Gastrocnemius medialis (tissue), 4 donors: Measurements from ENCODE around the gene VARS1.

Source experiments
- CTCF ChIP-seq, 5 experiments: fragments of 450-650 bp in 3 of 5; fragments of 200-600 bp in 2 of 5; sonication (generic) in 2 of 5; IDR thresholded peaks in 4 of 5; conservative IDR thresholded peaks in 1 of 5; 1 replicate in 4 of 5; 2 replicates in 1 of 5; pipeline ENCODE4 v1.5.1; 2016 to 2019; ENCODE audit warnings: antibody characterized with exemption in 5 of 5, mild to moderate bottlenecking in 3 of 5, moderate library complexity in 3 of 5
- POLR2A ChIP-seq, 2 donors: fragments of 450-650 bp; IDR thresholded peaks; one replicate each; pipeline ENCODE4 v1.6.1; 2017; ENCODE audit warnings: antibody characterized with exemption in 2 of 2, mild to moderate bottlenecking in 2 of 2, moderate library complexity in 2 of 2

- TF ChIP-seq POLR2A (IDR thresholded peaks at IDR 0.05): no peak
- no peak for TF ChIP-seq CTCF (IDR thresholded peaks at IDR 0.05 in 4 of 5, conservative IDR thresholded peaks at IDR 0.05 in 1 of 5)
These were observed 49.0 kb upstream of the VARS1 start for GRCh38 chr6:31844507-31844906.
